ENCODE data around the gene RBM19.

The RBM19 gene

DNA sequence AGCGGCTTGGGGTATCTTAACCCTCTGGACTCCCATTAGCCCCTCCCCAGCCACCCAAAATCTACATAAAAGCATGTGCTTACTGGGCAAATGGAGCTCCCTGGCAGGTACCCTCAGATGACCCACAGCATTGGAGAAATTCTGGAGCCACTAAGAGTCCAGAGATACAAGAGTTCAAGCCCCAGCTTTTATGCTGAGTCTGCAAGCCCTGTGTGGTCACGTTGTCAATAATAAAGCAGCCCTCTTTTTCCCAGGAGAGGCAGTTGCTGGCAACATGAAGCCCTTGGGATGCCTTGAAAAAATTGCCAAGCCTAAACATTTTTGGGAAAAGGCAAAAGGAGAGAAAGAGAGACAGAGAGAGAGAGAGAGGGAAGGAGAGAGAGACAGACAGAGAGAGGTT, 83.4 kb downstream of the RBM19 start:
- no peak for DNase-seq (ENCODE audit: low spot score)

DNA sequence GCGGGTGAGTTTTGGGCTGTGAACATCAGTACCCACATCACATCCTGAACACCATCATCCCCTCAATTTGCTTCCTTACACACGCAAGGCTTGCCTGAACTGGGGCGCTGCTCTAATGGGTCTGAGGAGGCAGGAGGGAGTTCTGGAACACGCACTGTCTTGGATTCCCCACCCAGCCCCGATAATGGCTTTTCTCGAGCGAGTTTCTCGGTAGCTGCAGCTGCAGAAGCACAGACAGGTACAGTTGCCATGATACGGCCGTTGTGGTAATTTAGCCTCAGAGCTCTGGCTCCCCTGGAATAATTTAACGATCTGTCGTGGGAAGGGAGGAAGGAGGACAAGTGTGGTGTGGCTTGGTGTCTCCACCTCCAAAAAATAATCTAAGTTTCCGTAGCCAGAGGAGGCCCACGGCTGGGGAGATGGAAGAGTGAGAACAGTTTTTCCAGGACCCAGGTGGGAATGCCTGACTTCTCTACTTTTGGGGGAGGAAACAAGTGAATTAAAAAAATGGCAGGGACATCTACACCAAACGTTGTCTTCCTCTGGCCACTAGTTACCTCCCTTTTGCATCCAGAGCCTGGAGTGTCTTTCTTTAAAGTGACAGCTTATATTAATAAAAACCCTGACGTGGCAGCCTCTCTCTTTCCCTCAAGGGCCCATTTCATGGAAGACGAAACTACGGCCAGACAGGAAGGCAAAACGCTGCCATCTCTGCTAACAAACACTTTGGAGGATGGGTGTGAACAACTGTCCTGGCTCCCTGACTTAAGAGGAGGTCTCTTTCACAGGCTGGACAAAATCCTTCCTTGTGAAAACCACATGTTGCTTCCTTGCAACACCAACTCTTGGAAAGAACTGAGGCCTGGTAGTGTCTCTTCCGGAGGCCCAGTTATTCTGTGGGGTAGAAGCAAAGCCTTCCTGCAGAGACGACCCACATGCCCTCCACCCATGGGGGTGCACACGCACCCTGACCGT, 84.8 kb downstream of the RBM19 start:
- DNase-seq (ENCODE audit: low spot score): no peak

- DNase-seq (ENCODE audit: low spot score): no peak
Measured at GRCh38 chr12:113880326-113880725, 85.8 kb downstream of the RBM19 start.

DNA sequence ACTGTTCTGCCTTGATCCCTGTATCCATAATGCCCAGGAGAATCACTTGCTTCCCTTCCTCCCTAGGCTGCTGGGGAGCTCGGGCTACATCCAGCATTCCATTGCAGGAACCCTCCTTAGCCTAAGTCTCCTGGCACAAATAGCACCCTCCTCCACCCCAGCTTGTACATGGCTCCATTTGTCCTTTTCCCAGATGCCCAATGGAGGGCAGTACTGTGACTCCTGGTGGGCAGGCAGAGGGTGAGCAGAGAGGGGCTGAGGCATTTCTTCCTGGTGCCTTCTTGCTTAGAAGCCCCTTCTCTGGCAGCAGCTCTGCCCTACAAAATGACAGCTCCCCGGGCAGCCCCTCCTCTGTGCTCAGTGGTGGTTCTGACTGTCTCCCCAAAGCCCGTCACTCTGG, 86.5 kb downstream of the RBM19 start:
- DNase-seq (ENCODE audit: low spot score): no peak

DNA sequence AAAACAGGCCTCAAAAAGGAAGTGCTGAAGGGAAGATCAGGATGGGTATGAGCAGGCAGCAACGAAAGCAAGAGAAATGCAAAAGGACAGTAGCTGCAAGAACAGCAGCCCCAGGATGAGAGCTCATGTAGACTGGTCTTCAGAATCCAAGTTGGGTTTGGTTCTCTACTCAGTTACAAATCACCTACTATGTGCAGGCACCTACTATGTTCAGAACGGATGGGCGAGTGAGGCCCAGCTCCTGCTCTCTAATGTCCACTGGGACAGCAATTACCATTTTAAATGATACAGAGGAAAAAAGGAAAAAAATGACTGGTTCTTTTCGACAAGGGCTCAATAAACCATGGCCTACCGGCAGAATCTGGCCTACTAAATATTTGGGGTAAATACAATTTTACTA, 88.5 kb downstream of the RBM19 start:
- no peak for DNase-seq (ENCODE audit: low spot score)

DNA sequence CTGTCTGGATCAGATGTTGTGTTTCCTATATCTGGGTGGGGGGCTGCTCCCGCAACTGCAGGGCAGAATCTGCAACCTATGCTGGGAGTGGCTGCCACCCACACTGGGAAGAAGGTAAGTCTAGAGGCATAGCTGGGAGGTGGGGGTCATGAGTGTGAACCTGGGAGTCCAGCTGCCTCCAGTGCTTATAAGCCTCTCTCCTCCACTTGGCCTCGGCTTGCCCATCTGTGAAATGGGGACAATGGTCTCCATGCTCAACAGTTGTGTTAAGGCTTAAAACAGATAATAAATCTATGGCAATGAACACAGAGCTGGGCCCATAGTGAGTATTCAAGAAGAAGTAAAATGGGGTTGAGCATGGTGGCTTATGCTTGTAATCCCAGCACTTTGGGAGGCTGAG, 90.0 kb downstream of the RBM19 start:
- no peak for DNase-seq (ENCODE audit: low spot score)

GRCh38 chr12:113875691-113876090, 90.4 kb downstream of the RBM19 start:
- no peak for DNase-seq (ENCODE audit: low spot score)

GRCh38 chr12:113874999-113875561, 91.0 kb downstream of the RBM19 start:
- no peak for DNase-seq (ENCODE audit: low spot score)

DNA sequence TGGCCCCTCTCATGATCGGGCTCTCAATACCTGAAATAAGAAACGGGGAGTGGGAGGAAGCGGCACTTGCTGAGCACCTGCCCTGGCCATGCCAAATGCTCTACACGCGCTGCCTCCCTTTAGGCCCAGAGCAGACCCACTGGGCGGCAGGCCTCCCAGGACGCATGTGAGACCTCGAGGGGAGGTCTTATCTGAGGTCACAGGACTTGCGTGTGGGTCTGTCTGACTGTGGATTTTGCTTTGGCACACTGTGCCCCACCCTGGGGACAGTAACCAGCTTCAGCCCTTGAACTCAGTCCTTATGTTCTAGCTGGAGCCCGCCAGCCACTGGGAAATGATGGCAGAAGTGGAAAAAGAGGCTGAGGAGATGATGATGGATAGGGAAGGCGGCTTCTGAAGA, 91.8 kb downstream of the RBM19 start:
- DNase-seq (ENCODE audit: low spot score): no peak

DNA sequence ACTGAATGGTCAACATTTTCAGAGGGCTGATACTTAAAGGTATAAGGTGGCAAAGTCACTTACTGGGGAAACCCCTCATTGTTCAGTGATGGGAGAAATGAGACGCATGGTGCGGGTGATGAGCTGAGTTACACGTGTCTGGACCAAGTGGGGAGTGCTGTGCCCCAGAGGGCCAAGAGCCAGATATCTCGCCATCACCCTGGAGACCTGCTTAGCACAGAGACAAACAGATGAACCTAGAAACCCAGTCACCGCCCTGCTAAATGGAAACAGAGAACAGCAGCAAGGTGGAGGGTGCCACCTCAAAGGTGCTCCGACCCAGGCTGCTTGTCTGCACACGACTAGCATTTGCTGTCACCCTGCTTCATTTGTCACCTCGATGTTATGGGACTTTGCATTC, 92.4 kb downstream of the RBM19 start:
- no peak for DNase-seq (ENCODE audit: low spot score)

DNA sequence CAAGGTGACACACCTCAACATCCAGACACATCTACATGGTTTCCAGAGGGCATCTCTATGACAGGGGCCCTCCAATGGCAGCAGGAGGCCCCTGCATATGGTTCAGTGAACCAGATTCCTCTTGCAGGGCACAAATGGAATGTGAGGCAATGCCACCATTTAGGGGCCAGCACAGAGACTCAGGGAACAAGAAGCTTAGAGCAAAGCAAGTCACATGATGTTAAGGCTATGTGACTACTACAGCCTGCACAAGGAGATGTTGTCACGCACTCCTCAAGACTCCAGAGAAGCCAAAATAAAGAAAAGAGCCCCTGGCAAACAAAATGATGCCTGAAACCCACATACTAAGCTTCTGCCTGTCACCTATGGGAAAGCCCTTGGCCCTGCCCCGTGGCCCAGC, 95.2 kb downstream of the RBM19 start:
- DNase-seq (ENCODE audit: low spot score): no peak

GRCh38 chr12:113870035-113870434, 96.1 kb downstream of the RBM19 start:
- DNase-seq (ENCODE audit: low spot score): no peak

DNA sequence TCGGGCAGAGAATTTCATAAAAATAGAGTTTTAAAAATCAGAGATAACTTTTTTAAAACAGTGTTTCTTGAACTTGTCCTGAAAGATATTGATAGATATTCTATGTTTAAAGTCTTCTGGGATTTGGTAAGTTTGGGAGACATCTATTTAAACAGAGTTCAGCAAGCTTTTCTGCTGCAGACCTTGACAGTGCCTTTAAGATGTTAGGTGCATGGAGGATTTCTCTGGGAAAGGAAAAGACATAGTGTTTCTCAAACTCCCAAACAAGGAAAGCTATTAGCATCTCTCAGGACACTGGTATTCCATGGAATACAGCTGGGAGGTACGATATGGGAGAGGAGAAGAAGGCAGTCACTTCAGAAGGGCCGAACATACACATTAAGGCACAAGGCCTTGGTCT, 97.8 kb downstream of the RBM19 start:
- DNase-seq (ENCODE audit: low spot score): no peak

- DNase-seq (ENCODE audit: low spot score): no peak
Measured at GRCh38 chr12:113867258-113867657, 98.9 kb downstream of the RBM19 start.

- no peak for DNase-seq (ENCODE audit: low spot score)
Measured at GRCh38 chr12:113866496-113866895, 99.6 kb downstream of the RBM19 start.

DNA sequence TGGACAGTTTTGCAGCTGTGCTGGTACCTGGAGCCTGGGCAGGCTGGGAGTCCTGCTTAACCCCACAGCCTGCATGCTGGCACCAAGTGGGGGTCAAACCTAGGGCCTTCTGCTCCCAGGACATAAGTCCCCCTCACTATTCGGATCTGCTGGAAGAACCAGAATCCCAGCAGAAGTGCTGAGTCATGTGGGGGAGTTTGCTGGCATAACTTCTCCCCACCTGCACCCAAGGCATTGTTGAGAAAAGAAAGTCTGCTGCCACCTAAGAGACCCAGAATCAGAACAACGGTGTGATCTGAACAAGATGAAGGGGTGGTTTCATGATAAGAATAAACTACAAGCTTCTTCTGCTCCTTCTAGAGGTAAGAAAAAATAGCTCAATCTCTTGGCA, 102.7 kb downstream of the RBM19 start:
- DNase-seq (ENCODE audit: low spot score): no peak

DNA sequence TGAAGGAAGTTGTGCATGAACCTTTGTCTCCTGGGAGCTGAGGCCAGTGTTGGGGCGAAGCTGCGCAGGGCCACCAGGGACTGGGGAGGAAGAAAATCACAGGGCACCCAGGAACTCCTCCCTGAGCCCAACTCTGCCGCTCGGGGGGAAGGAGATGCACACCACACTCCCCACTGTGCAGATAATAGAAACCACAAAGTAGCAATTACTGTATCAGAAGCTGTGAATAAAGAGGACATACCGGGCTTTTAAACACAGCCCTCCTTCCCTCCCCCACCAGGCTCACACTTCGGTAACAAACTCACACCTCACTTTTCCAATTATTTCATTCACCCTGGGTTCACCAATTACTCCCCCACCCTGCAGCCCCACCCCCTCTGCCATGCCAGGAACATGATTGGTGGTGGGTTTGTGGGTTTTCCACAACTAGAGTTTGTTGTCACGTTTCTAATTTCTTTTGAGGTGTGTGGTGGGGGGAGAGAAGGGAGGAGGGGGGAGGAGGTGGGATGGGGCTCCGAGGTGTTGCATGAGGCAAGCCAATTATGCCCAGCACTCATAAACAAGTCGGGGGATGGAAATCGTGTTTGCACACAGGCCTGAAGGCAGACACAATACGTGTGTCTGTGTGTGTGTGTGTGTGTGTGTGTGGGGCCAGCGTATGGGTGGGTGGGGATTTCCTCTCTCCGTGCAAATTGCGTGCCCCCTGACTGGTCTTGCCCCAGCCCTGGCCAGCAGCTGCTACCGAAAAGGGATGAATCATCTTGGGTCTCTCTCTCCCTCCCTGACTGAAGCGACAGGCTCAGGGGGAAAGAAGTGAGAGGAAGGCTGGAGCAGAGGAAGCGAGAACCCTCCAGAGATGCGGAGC, 103.3 kb downstream of the RBM19 start:
- no peak for DNase-seq (ENCODE audit: low spot score)

GRCh38 chr12:113861708-113862312, 104.3 kb downstream of the RBM19 start:
- DNase-seq (ENCODE audit: low spot score): no peak

DNA sequence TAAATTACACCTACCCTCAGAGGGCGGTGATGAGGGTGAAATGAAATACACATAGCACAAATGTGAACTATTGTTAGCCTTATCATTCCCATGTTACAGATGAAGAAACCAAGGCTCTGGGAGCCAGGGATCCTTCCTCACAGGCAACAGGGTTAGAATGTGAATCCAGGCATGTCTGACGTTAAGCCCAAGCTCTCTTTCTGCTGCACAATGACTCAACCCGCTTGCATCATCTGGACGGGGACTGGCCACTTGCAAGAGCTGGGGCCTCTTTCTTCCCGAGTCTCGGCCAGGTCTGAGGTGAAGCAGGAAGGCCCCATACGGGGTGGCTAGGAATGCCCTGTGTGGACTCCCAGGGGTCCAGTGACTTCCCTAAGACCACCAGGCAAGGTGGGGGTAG, 105.2 kb downstream of the RBM19 start:
- no peak for DNase-seq (ENCODE audit: low spot score)

DNA sequence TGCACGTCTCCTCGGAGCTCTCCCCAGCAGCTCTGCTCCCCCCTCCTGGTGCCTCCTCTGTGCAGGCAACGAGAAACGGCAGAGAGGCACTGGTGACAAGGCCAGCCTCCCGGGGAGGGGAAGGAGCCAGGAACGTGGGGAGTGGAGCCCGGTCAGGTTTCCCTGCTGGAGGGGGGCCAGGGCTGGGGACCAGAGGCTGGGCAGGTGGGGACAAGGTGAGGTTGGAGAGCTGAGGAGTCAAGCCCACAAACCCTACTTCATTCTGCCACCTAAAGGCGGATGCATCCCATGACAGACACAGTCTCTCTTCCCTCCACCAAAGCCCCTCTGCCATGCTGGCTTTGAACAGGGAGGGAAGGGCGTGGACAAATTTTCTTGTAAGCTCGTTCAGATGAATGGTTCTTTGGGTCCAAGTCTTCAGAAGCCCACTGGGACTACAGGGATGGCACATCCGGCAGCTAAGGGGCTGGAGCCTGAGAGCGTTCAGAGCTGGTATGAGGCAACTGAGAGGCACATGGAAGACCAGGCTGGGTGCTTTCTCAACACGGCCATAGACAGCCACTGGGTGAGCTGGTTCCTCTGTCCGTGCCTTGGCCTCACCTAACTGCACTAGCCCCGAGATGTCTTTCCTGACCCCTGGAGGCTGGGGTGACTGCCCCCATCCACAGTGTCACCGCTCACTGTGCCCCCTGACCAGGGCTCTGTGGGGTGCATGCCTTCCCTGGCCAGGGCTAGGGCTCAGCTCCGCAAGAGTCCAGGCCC, 105.9 kb downstream of the RBM19 start:
- no peak for DNase-seq (ENCODE audit: low spot score)

- DNase-seq (ENCODE audit: low spot score): no peak
Measured at GRCh38 chr12:113858841-113859386, 107.2 kb downstream of the RBM19 start.
